Mammary epithelial cell (primary cell): ENCODE measurements around the gene MSI2.

Experiments
- EZH2 ChIP-seq: IDR thresholded peaks from 2 replicates; pipeline ENCODE4 v1.6.1; 2012; ENCODE audit warnings: low read length, inconsistent platforms, borderline replicate concordance
- TF ChIP-seq, protein P1 (sequence below), 2 donors: IDR thresholded peaks in 1 of 2; conservative IDR thresholded peaks in 1 of 2; 2 replicates each; pipeline ENCODE4 v1.5.1; 2011 to 2012; ENCODE audit warnings: inconsistent platforms in 2 of 2, low read length in 2 of 2, mild to moderate bottlenecking in 2 of 2, control low read depth in 1 of 2, low read depth in 1 of 2; ENCODE audit not compliant: insufficient read depth in 1 of 2; ENCODE audit errors: extremely low read depth in 1 of 2

DNA sequence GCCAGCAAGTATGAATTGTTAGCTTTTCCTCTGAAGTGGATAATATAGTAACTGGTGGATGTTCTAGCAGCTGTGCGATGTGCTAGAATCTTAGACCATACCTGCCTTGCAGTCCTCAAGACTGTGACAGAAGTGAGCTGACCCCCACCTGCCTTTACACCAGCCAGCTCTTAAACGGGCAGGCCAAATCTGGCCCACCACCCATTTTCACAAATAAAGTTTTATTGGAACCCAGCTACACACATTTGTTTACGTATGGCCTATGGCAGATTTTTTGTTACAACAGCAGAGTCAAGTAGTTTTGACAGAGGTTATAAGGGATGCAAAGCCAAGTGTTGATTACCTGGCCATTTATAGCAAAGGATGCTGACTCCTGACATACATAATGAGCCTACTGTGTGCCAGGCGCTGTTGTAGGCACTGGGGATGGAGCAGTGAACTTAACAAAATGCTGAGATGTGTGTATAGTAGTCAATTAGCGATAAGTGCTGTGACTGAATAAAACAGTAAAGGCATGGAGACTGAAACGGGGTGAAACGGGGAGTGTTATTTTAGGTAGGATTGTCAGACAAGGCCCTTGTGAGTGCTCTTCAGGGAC, 79.0 kb downstream of the MSI2 start:
- TF ChIP-seq, protein P1, sequence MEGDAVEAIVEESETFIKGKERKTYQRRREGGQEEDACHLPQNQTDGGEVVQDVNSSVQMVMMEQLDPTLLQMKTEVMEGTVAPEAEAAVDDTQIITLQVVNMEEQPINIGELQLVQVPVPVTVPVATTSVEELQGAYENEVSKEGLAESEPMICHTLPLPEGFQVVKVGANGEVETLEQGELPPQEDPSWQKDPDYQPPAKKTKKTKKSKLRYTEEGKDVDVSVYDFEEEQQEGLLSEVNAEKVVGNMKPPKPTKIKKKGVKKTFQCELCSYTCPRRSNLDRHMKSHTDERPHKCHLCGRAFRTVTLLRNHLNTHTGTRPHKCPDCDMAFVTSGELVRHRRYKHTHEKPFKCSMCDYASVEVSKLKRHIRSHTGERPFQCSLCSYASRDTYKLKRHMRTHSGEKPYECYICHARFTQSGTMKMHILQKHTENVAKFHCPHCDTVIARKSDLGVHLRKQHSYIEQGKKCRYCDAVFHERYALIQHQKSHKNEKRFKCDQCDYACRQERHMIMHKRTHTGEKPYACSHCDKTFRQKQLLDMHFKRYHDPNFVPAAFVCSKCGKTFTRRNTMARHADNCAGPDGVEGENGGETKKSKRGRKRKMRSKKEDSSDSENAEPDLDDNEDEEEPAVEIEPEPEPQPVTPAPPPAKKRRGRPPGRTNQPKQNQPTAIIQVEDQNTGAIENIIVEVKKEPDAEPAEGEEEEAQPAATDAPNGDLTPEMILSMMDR (conservative IDR thresholded peaks at IDR 0.05 in 1 of 2, IDR thresholded peaks at IDR 0.05 in 1 of 2; ENCODE audit: extremely low read depth in 1 of 2, insufficient read depth in 1 of 2, low read depth in 1 of 2, low read length in 2 of 2), result no peak
- TF ChIP-seq EZH2, result no peak
